Effector memory CD4-positive, alpha-beta T cell (primary cell): ENCODE measurements around the gene GRHL1.
A peak's percentile ranks its signal among the peaks of the same experiment; 100 is the strongest.

Experiments used
- DNase-seq, 3 donors: peaks; one replicate each; pipeline ENCODE4 v3.0.0-alpha.2; 2020
- H3K27ac ChIP-seq: 2 replicates; pipeline ENCODE4 v1.7.0; 2013; ENCODE audit warnings: mild to moderate bottlenecking, low read length, moderate library complexity; ENCODE audit not compliant: insufficient read depth, poor library complexity, severe bottlenecking
- H3K27me3 ChIP-seq: replicated peaks from 2 replicates; pipeline ENCODE4 v1.7.0; 2013; ENCODE audit warnings: mild to moderate bottlenecking, low read length; ENCODE audit not compliant: insufficient read depth, control insufficient read depth, poor library complexity, severe bottlenecking
- H3K36me3 ChIP-seq: 2 replicates; pipeline ENCODE4 v1.7.0; 2013; ENCODE audit warnings: mild to moderate bottlenecking, low read length, moderate library complexity; ENCODE audit not compliant: control insufficient read depth, insufficient read depth
- H3K4me1 ChIP-seq: 2 replicates; pipeline ENCODE4 v1.7.0; 2013; ENCODE audit warnings: low read length, mild to moderate bottlenecking; ENCODE audit not compliant: control insufficient read depth, insufficient read depth, poor library complexity, severe bottlenecking
- H3K4me3 ChIP-seq: 2 replicates; pipeline ENCODE4 v1.7.0; 2013; ENCODE audit warnings: low read length, low read depth, mild to moderate bottlenecking; ENCODE audit not compliant: insufficient read depth, poor library complexity, severe bottlenecking
- H3K9me3 ChIP-seq: 2 replicates; pipeline ENCODE4 v1.7.0; 2013; ENCODE audit warnings: mild to moderate bottlenecking, low read length, moderate library complexity; ENCODE audit not compliant: control insufficient read depth

Gene GRHL1

GRCh38 chr2:9948721-9949120 is 2.8 kb upstream of the GRHL1 start:
- H3K27me3 ChIP-seq: peaks cover 9% of the 10 kb centered on the region
- H3K36me3 ChIP-seq: no peaks in the 10 kb centered on the region
- H3K4me3 ChIP-seq: no peak overlapping the region
- H3K9me3 ChIP-seq: no peaks in the 10 kb centered on the region
- no peaks in the 10 kb centered on the region for H3K4me1 ChIP-seq
- no peak overlapping the region for H3K27ac ChIP-seq
- no peak for DNase-seq

GRCh38 chr2:9949239-9949991 is 2.1 kb upstream of the GRHL1 start:
- H3K27me3 ChIP-seq: peaks cover 9% of the 10 kb centered on the region
- no peak for DNase-seq
- no peaks in the 10 kb centered on the region for H3K4me1 ChIP-seq
- no peaks in the 10 kb centered on the region for H3K9me3 ChIP-seq
- no peaks in the 10 kb centered on the region for H3K36me3 ChIP-seq
- no peak overlapping the region for H3K27ac ChIP-seq
- no peak overlapping the region for H3K4me3 ChIP-seq

- DNase-seq: no peak
- Histone ChIP-seq H3K4me3 (no peak overlapping the region), H3K27me3 (peaks cover 9% of the 10 kb centered on the region)
Observed at GRCh38 chr2:9949992-9950520, 1.4 kb upstream of the GRHL1 start.

GRCh38 chr2:9950521-9951271 is 797 bp upstream of the GRHL1 start:
- H3K9me3 ChIP-seq: no peaks in the 10 kb centered on the region
- peaks cover 9% of the 10 kb centered on the region for H3K27me3 ChIP-seq
- DNase-seq: peak in 2 of 3 donors; percentile 39 to 46
- no peaks in the 10 kb centered on the region for H3K36me3 ChIP-seq
- H3K4me1 ChIP-seq: no peaks in the 10 kb centered on the region
- H3K27ac ChIP-seq: no peak overlapping the region
- H3K4me3 ChIP-seq: peak overlapping the region; percentile 65

More at GRCh38 chr2:9949992-9950520, 1.4 kb upstream of the GRHL1 start:
- Histone ChIP-seq H3K27ac (no peak overlapping the region), H3K9me3 (no peaks in the 10 kb centered on the region), H3K36me3 (no peaks in the 10 kb centered on the region), H3K4me1 (no peaks in the 10 kb centered on the region)

- H3K27me3 ChIP-seq: peaks cover 9% of the 10 kb centered on the region
- H3K4me1 ChIP-seq: no peaks in the 10 kb centered on the region
- no peaks in the 10 kb centered on the region for H3K36me3 ChIP-seq
- H3K9me3 ChIP-seq: no peaks in the 10 kb centered on the region
- no peak overlapping the region for H3K27ac ChIP-seq
- no peak for DNase-seq
- H3K4me3 ChIP-seq: peak overlapping the region; percentile 65
Observed at GRCh38 chr2:9951272-9951521, 296 bp upstream of the GRHL1 start.

GRCh38 chr2:9952286-9952737 is 819 bp downstream of the GRHL1 start:
- H3K9me3 ChIP-seq: no peaks in the 10 kb centered on the region
- peak overlapping the region; percentile 64 for H3K4me3 ChIP-seq
- H3K36me3 ChIP-seq: no peaks in the 10 kb centered on the region
- no peak overlapping the region for H3K27ac ChIP-seq
- no peaks in the 10 kb centered on the region for H3K4me1 ChIP-seq
- peaks cover 9% of the 10 kb centered on the region for H3K27me3 ChIP-seq
- DNase-seq: no peak

- Histone ChIP-seq H3K27ac (no peak overlapping the region), H3K9me3 (no peaks in the 10 kb centered on the region), H3K27me3 (peaks cover 9% of the 10 kb centered on the region), H3K4me1 (no peaks in the 10 kb centered on the region), H3K4me3 (no peak overlapping the region), H3K36me3 (no peaks in the 10 kb centered on the region)
- DNase-seq: no peak
Observed at GRCh38 chr2:9952856-9953503, 1.5 kb downstream of the GRHL1 start.

- H3K4me3 ChIP-seq: no peak overlapping the region
- H3K9me3 ChIP-seq: no peaks in the 10 kb centered on the region
- peaks cover 9% of the 10 kb centered on the region for H3K27me3 ChIP-seq
- DNase-seq: no peak
- no peaks in the 10 kb centered on the region for H3K36me3 ChIP-seq
- no peaks in the 10 kb centered on the region for H3K4me1 ChIP-seq
- H3K27ac ChIP-seq: no peak overlapping the region
Observed at GRCh38 chr2:9954136-9954535, 2.6 kb downstream of the GRHL1 start.

- H3K27me3 ChIP-seq: peaks cover 5% of the 10 kb centered on the region
- H3K27ac ChIP-seq: no peak overlapping the region
- H3K4me3 ChIP-seq: no peak overlapping the region
- no peaks in the 10 kb centered on the region for H3K36me3 ChIP-seq
- no peak for DNase-seq
- H3K4me1 ChIP-seq: no peaks in the 10 kb centered on the region
- no peaks in the 10 kb centered on the region for H3K9me3 ChIP-seq
Observed at GRCh38 chr2:9958057-9958456, 6.6 kb downstream of the GRHL1 start.

GRCh38 chr2:9959262-9959661 is 7.8 kb downstream of the GRHL1 start:
- Histone ChIP-seq H3K4me3 (no peak overlapping the region), H3K27ac (no peak overlapping the region), H3K36me3 (no peaks in the 10 kb centered on the region), H3K9me3 (no peaks in the 10 kb centered on the region), H3K27me3 (no peaks in the 10 kb centered on the region), H3K4me1 (no peaks in the 10 kb centered on the region)
- no peak for DNase-seq
